HG03064 (cell line): Measurements from ENCODE around the gene HLA-DQA1.
"Not testable (repeated sequence)": the region's sequence is repeated elsewhere in the genome, so short reads cannot be mapped to it uniquely, and the experiment has no call there.

Experiments used
- ATAC-seq: cut with Tn5 transposase; IDR thresholded peaks from one replicate; pipeline ENCODE4 v1.9.1; 2021; ENCODE audit warnings: low read depth; ENCODE audit not compliant: unreplicated experiment

Gene HLA-DQA1

GRCh38 chr6:32657819-32658218 is 20.6 kb downstream of the HLA-DQA1 start:
- not testable (repeated sequence) for ATAC-seq

DNA sequence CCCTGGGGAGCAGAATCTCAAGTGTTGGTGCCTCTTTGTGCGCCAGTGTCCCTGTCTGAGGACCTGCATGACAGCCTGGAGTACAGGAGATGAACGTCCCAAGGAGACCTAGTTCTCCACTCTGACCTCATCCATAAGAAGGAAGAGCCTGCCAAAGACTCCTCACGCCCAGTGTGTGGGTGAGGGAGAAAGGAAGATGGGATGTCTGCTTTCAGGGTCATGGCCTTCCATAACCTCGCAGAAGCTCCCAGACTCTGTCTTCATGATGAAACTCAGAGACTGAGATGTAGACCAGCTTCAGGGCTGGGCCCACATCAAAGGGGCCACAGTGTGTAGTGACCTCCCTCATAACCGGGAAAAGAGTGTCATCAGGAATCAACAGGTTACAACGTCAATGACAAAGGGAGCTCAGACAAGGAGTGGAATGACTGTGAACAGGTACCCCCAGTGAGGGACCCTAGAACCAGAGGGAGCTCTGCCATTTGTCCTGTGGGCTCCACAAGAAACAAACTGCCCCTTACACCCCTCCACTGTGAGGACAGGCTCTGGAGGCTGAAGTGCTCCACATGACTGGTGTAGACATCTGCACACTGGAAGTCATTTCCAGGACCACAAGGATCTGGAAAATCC is 21.2 kb downstream of the HLA-DQA1 start:
- ATAC-seq = no peak

- no peak for ATAC-seq
Measured at GRCh38 chr6:32659856-32660595, 22.8 kb downstream of the HLA-DQA1 start.

DNA sequence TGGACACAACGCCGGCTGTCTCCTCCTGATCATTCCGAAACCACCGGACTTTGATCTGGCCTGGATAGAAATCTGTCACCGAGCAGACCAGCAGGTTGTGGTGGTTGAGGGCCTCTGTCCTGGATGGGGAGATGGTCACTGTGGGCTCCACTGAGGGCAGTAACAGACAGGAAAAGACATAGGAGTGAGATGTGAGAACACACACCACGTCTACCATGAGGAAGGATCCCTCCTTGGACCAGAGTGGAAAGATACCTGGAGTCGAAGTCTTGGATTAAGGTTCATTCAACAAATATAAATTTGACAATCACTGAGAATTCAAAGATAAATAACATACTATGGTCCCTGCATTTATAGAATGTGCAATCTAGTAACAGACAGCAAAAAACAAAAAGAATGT is 24.9 kb downstream of the HLA-DQA1 start:
- no peak for ATAC-seq

DNA sequence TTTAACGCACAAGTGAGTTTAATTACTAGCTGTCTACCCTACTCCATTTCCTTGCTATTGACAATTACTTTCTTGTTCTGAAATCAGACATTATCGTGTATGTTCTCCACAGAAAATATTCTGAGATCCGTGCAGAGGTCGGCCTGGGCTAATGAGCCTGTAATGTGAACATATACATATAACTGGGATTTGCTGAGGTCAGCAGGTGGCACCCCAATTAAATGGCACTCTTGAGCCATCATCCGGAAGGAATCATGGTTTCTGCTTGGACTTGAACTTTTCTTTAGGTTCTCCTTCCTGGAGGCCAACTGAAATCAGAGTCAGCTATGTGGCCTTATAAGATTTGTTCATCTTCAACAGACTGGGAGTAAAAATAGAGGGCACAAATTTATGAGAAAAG is 25.6 kb downstream of the HLA-DQA1 start:
- ATAC-seq = no peak

- ATAC-seq = no peak
Measured at GRCh38 chr6:32664354-32664753, 27.1 kb downstream of the HLA-DQA1 start.

- ATAC-seq = no peak
Measured at GRCh38 chr6:32664827-32665362, 27.7 kb downstream of the HLA-DQA1 start.

GRCh38 chr6:32665661-32666060 is 28.5 kb downstream of the HLA-DQA1 start:
- ATAC-seq = no peak

GRCh38 chr6:32666420-32667300 is 29.5 kb downstream of the HLA-DQA1 start, which contains the start of gene HLA-DQB1:
TSS of gene HLA-DQB1 (minus strand) at chr6:32666657. CDS start at chr6:32666607, 50 bp downstream.
- ATAC-seq = no peak

- peak; percentile 73 for ATAC-seq
Measured at GRCh38 chr6:32668226-32668747, 31.1 kb downstream of the HLA-DQA1 start.

DNA sequence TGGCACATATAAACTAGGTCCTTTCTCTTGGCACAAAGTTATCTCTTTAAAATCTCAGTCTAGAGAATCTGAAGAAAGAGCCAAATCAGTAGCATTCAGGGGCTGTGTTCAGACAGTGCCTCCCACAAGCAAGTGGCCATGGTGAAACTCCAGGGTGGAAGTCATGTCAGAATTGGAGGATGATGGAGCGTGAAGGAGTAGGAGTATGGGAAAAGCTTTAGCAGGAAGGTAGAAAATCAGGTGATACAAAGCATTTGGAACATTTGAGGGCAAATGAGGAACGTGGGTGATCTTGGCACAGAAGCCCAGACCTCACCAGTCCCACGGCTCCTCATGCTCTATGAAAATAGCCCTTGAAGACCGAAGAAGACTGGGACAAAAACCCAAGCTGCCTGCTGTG is 32.0 kb downstream of the HLA-DQA1 start:
- no peak for ATAC-seq

DNA sequence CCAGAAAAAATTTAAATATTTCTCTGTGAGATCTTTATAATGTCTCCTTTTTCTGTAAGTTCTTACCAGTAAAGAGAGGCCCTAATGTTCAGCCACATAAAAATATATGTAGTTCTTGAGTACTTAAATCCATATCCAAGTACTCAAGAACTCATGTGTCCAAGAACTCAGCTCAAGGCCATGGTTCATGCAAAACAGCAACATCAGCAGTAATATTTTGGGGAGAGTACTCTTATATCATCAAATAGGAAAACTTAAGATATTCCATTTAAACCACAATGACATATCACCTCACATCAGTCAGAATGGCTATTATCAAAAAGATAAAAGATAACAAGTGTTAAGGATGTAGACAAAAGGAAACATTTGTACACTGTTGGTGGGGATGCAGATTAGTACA is 32.7 kb downstream of the HLA-DQA1 start:
- no peak for ATAC-seq

GRCh38 chr6:32671908-32672307 is 34.7 kb downstream of the HLA-DQA1 start:
- ATAC-seq = not testable (repeated sequence)

- ATAC-seq = not testable (repeated sequence)
Measured at GRCh38 chr6:32674123-32674522, 36.9 kb downstream of the HLA-DQA1 start.

DNA sequence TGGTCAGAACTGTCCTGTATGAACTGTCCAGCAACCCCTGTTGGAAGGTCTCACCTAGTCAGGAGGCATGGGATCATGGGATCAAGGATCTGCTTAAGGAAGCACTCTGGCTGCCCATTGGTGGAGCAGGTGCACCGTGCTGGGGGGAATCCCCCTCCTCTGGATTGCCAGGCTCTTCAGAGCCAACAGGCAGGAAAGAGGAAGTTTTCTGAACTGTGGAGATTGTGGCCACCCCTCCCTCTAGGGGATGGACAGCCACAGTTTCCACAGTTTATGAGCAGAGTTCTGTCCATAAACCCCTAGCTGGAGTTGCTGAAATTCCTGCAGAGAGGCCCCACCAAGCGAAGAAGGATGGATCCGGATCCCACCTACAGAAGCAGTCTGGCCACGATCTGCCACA is 42.3 kb downstream of the HLA-DQA1 start:
- no peak for ATAC-seq

- no peak for ATAC-seq
Measured at GRCh38 chr6:32680055-32680454, 42.8 kb downstream of the HLA-DQA1 start.

DNA sequence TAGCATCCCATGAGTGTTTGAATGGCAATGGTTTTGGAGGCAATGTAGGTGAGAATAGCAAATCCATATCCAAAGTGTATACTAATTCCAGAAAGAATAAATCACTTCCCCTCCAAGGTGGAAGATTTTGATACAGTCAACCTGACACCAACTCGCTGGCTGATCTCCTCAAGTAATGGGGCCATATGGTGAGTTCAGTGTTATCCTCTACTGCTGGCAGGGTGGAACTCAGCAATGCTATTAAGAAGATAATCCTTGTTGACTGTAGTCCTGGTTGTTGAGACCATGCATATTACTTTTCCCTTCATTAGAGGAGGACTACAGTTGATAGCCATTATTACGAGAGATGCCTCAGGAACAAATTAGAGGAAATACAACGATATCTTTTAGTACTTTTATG is 47.0 kb downstream of the HLA-DQA1 start:
- no peak for ATAC-seq

GRCh38 chr6:32685603-32686002 is 48.4 kb downstream of the HLA-DQA1 start:
- peak; percentile 54 for ATAC-seq

DNA sequence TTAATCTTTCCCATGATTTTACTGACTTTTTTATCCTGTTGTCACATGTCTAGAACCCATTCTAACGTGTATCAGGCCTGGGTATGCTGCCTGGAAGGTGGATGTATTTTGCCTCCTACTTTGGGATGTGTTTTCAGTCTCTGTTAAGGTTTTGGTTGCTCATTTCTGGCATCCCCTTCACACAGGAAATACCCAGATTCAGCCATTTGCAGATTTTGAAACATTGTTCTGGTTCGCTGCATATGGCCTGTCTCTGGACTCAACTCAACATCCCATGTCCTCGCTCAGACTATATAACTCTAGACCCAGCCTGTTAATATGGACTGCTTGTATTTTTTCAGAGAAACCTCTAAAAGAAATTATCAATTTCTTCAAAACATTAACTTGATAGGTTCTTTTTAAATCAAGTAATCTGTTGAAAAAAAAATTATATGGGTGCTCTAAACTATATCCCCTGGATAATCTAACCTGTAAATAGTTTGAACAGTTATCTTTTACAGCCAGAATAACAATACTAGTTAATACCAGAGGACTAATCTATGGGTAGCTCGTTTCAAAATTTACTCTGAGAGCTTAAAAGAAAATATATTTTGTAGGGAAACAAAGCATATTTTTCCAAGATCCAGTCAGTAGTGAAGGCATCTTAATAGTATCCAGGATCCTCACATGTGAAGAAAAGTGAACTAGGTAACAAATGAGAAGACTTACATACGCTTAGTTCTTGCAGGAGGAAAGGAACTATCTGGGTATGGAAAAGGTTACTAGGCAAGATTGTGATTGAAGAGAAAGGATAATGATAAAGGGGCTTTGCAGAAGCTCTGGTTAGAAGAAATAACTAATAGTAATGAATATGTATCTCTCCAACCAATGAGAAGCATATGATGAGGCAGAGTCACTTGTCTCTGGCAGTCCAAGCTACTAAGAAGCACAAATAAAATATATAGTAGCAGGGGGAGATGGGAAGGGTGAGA is 52.6 kb downstream of the HLA-DQA1 start:
- ATAC-seq = no peak

GRCh38 chr6:32692019-32692418 is 54.8 kb downstream of the HLA-DQA1 start:
- ATAC-seq = no peak
